LoVo (cell line): ENCODE measurements around the gene PYCR2.
"Not testable (repeated sequence)": the region's sequence is repeated elsewhere in the genome, so short reads cannot be mapped to it uniquely, and the experiment has no call there.

ENCODE experiments used
- DNase-seq: peaks from one replicate; pipeline ENCODE4 v3.0.0-alpha.2; 2016; ENCODE audit warnings: low spot score

The PYCR2 gene

DNA sequence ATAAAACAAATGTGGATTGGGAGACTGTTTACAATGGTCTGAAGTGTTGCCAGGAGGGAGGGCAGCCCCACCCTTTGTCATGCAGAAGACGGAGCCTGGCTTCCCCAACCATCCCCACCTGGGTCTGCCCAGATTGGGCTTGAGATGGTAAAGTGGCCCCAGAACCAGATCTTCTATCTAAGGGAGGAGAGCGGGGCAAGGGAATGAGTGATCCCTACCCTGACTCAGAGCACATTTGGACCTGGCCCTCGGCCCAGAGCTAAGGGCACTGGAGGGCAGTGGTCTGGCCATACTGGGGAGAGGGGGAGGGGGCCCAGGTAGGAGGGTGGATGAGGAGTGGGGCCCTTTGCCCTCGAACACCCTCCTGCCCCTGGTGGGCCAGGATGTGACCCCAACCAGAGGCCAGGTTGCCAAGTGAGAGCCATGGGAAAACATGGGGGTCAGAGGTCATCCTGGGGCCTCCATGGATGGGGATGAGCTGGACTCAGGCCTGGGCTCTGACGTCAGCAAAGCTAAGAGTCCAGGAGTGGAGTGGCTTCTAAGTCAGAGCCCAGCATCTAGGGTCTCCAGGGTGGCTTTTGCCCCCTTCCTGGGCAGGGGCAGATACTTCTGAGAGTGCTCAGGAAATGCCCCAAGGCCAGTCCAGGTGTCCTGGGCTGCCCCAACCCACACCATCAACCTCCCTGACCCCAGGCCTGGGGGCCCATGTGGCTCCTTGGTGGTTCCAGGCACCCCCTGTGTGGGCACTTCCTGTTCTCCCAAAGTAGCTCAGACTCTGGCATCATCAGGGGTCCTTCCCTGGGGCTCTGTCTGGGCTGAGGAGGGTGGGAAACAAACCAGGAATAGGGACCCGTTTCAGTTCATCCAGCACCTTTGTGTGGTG lies 33.5 kb downstream of the PYCR2 start:
- DNase-seq: no peak

- no peak for DNase-seq
Observed at GRCh38 chr1:225889743-225890142, 34.3 kb downstream of the PYCR2 start.

GRCh38 chr1:225888898-225889601 lies 35.0 kb downstream of the PYCR2 start, which contains the start of gene LEFTY1:
Gene LEFTY1 (minus strand): TSS chr1:225889146. CDS start chr1:225889066, 80 bp downstream.
- no peak for DNase-seq

- no peak for DNase-seq
Observed at GRCh38 chr1:225888289-225888897, 35.7 kb downstream of the PYCR2 start.

DNA sequence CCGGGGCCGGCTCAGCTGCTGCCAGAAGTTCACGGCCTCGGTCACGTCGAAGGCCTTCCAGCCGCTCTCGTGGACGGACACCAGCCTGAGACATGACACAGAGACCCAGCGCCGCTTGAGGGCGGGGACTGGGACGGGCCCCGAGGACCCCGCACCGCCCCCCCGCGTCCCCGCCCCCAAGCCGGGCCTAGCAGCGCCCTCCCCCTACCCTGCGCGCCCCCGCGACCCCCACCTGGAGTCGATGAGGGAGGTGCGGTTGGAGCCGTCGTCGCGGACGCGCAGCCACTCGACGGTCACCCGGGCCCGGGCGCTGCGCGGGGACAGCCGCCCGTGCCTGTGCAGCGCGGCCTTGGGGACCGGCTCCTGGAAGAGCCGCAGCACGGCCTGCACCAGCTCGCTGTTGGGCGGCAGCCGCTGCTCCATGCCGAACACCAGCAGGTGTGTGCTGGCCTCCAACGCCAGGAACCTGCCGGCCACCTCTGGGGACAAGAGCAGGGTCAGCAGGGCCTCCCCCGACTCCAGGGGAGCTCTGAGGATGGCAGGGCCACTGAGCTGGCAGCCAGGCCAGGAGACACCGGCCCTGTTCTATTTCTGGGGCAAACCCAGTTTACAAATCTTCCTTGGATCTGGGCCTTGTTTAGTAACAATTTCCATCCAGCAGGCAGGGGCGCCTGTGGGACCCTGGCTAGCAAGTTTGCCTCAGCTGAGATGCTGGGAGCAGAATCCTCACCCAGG lies 36.3 kb downstream of the PYCR2 start:
- not testable (repeated sequence) for DNase-seq

DNA sequence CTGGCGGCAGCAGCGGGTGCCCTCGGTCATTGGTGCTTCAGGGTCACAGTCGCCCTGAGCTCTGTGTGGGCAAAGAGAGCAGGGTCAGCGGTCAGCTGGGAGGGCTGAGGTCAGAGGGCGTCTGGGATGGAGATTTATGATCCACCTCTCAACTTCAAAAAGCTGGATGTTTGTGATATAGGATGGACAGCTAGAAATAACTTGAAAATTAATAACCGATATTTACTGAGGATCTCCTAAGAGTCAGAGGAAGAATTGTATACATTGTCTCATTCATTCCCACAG lies 37.1 kb downstream of the PYCR2 start:
- DNase-seq: no peak

GRCh38 chr1:225886159-225887029 lies 37.7 kb downstream of the PYCR2 start:
- DNase-seq: no peak

DNA sequence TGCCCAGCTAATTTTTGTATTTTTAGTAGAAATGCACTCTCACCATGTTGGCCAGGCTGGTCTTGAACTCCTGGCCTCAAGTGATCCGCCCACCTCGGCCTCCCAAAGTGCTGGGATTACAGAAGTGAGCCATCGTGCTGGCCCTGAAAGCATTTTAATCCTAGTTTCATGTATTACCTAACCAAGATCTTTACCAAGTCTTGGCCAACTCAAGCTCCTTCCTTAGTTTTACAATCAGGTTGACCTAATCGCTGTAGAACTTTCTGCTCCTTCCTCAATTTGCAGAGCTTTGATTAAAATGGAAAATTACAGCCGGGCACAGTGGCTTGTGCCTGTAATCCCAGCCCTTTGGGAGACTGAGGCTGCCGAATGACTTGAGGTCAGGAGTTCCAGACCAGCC lies 38.7 kb downstream of the PYCR2 start:
- DNase-seq: no peak

- DNase-seq: peak; percentile 23
Observed at GRCh38 chr1:225883616-225884265, 40.3 kb downstream of the PYCR2 start.

- peak; percentile 48 for DNase-seq
Observed at GRCh38 chr1:225882694-225883615, 41.1 kb downstream of the PYCR2 start.

- peak; percentile 90 for DNase-seq
Observed at GRCh38 chr1:225881959-225882693, 41.9 kb downstream of the PYCR2 start, which contains the start of gene TMEM63A. Gene TMEM63A (minus strand): TSS chr1:225882380. CDS start chr1:225877580, 4,800 bp downstream.

DNA sequence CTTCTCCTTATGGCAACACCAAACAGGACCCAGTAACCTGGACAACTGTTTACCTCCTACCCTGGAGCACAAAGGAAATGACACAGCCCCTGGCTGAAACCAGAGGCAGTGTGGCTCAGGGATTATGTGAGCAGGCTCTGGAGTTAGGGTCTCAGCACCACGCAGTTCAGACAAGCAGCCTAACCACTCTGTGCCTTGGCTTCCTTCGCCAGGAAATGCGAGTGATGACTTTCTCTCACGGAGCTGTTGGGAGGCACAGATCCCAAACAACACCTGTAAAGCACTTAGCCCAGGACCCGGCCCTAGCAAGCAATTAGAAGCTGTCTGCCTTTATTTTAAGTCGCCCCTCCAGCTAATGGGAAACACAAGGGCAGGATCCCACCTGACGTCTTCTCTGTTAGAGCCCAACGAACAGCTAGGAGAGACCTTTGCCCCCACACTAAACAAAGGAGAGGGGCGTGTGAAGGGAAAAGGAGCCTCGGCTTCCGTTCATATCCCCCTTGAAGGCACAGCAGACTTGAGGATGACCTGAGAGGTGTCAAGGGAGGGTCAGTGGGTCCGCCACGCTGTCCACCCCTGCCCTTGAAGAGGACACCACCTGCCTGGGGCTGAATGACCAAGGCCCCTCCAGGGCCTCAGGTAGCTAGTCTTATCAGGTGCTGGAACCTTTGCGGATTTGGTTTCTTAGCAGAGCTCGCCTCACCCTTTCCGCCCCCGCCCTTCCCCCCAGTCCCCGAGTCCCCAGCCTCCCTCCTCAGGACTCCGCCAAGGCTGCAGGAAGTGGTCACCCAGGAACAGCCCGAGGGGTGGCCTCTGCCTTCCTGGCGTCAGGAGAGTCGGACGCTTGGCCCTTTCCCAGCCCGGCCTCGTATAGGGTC lies 42.7 kb downstream of the PYCR2 start:
- DNase-seq: peak; percentile 49

- no peak for DNase-seq
Observed at GRCh38 chr1:225880636-225881035, 43.4 kb downstream of the PYCR2 start.

- no peak for DNase-seq
Observed at GRCh38 chr1:225880222-225880588, 43.8 kb downstream of the PYCR2 start.

DNA sequence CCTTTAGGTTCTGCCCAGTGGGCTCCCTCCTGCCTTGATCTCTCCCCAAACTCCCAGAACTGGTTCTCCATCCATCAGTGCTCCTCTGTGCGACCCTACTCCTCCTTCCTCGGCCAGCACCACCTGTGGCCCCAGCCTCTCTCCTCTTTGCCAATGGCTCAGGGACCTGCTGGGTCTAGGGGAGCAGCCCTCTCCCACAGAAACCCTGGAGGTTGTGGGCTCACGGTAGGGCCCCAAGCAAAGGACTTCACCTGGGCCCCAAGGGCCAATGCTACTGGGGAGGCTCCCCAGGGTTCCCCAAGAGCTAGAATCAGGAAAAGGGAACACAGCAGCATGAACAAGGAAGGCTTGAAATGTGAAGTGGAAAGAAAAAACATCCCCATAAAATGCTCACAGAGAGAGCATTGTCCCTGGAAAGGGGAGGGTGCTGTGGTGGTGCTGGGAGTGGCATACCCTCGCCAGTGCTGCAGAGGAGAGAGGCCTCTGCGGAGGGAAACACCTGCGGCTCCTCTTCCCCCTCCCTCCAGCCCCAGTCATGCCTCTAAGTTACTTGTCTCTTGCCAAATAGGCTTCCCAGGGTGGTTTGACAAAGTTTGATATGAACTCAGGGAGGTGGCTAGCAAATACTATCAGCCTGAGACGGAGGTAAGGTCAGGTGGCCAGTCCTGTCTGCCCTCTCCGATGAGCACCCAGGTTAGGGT lies 44.4 kb downstream of the PYCR2 start:
- DNase-seq: peak; percentile 45

GRCh38 chr1:225878282-225878681 lies 45.8 kb downstream of the PYCR2 start:
- no peak for DNase-seq

DNA sequence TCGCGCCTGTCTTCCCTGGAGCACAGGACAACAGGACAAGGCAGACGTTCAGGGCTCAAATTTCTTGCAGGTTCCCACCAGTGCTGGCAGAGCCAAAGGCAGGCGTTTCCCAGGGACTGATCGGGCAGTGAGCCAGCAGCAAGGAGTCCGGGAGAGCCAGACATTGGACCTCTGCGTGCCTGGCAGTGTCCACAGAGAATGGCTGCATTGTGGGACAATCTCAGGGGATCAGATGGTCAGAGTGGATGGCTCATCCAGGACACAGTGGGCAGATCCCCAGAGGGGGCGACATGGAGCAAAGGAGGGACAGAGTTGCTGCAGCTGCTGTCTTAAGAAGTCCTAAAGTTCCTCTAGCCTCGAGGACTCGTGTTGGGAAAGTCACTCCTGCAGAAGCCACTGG lies 46.5 kb downstream of the PYCR2 start:
- no peak for DNase-seq
